Activated B cell treated with CpG ODN at 0.5 μM for 24 hours (primary cell): ENCODE data around the gene CBX2. TPM values are rescaled to one million over a fixed set of nuclear protein-coding genes. Genes with fewer than 3 reads are reported as not detected.

Experiments used
- ATAC-seq: fragments of 200-7000 bp; cut with Tn5 transposase; one replicate; pipeline ENCODE4 v1.10.0; 2021; ENCODE audit warnings: low read depth, mild to moderate bottlenecking, moderate library complexity
- CTCF ChIA-PET: fragments of 350-600 bp; sonication (Branson Sonifier 250); formaldehyde crosslinking; loops from one replicate; lab custom pipeline; 2021; ENCODE audit warnings: antibody characterized with exemption; lab: Charles Lee
- POLR2A ChIA-PET: fragments of 350-600 bp; sonication (Branson Sonifier 250); formaldehyde crosslinking; loops from one replicate; lab custom pipeline; 2021; ENCODE audit warnings: antibody characterized with exemption; lab: Charles Lee
- DNase-seq: peaks from one replicate; pipeline ENCODE4 v3.0.0; 2022
- H3K27ac Mint-ChIP-seq: one replicate; pipeline ENCODE4 v1.8.0; 2020; ENCODE audit warnings: mixed read lengths
- H3K27me3 Mint-ChIP-seq: one replicate; pipeline ENCODE4 v1.8.0; 2021; ENCODE audit warnings: mixed read lengths
- H3K36me3 Mint-ChIP-seq: one replicate; pipeline ENCODE4 v1.8.0; 2021; ENCODE audit warnings: low read depth, mixed read lengths
- H3K4me1 Mint-ChIP-seq: one replicate; pipeline ENCODE4 v1.8.0; 2021; ENCODE audit warnings: mixed read lengths
- H3K4me3 Mint-ChIP-seq: one replicate; pipeline ENCODE4 v1.8.0; 2020; ENCODE audit warnings: mild to moderate bottlenecking, mixed read lengths
- H3K9me3 Mint-ChIP-seq: one replicate; pipeline ENCODE4 v1.8.0; 2020; ENCODE audit warnings: mixed read lengths
- CTCF ChIP-seq: fragments of 200-600 bp; IDR thresholded peaks from one replicate; pipeline ENCODE4 v1.8.0; 2022; ENCODE audit warnings: antibody characterized with exemption, mild to moderate bottlenecking
- intact Hi-C: fragments of 100-400 bp; cut with micrococcal nuclease; formaldehyde crosslinking; loops from one replicate; pipeline ENCODE4 v1.15.1; 2024
- total RNA-seq: library from RNA; stranded (reverse); gene quantifications from 2 replicates; pipeline ENCODE4 v1.2.3, GENCODE V29; 2022

The CBX2 gene
- total RNA-seq, 1 donor from 2014 or later = 0.67 TPM

- H3K27me3 Mint-ChIP-seq = peaks cover 12% of the 10 kb centered on the region
- H3K36me3 Mint-ChIP-seq = no peaks in the 10 kb centered on the region
- H3K4me1 Mint-ChIP-seq = peaks cover 31% of the 10 kb centered on the region
- intact Hi-C loops = no loop called here
- H3K9me3 Mint-ChIP-seq = no peaks in the 10 kb centered on the region
- ATAC-seq = no peak
- ChIA-PET POLR2A (interaction anchor here (0.7 kb wide), 1 partner anchor 12 kb away, joined by 4 read pairs; no protein-coding TSS in a partner anchor), CTCF (no interaction called here)
- H3K4me3 Mint-ChIP-seq = no peak overlapping the region
- DNase-seq = no peak
- H3K27ac Mint-ChIP-seq = no peak overlapping the region
- TF ChIP-seq CTCF = no peak
These were observed 42.9 kb upstream of the CBX2 start for GRCh38 chr17:79735096-79735495.

GRCh38 chr17:79737046-79737921, 40.7 kb upstream of the CBX2 start:
- H3K27me3 Mint-ChIP-seq = peaks cover 17% of the 10 kb centered on the region
- POLR2A ChIA-PET = no interaction called here
- H3K4me3 Mint-ChIP-seq = no peak overlapping the region
- no peak for ATAC-seq
- intact Hi-C loops = no loop called here
- no peak overlapping the region for H3K27ac Mint-ChIP-seq
- peaks cover 20% of the 10 kb centered on the region for H3K4me1 Mint-ChIP-seq
- TF ChIP-seq CTCF = no peak
- no peaks in the 10 kb centered on the region for H3K36me3 Mint-ChIP-seq
- DNase-seq = no peak
- CTCF ChIA-PET = no interaction called here
- H3K9me3 Mint-ChIP-seq = no peaks in the 10 kb centered on the region

GRCh38 chr17:79737922-79738578, 39.9 kb upstream of the CBX2 start:
- ChIA-PET POLR2A (no interaction called here), CTCF (no interaction called here)
- Mint-ChIP-seq H3K4me3 (no peak overlapping the region), H3K27ac (no peak overlapping the region), H3K27me3 (peaks cover 17% of the 10 kb centered on the region), H3K36me3 (no peaks in the 10 kb centered on the region), H3K9me3 (no peaks in the 10 kb centered on the region), H3K4me1 (peaks cover 12% of the 10 kb centered on the region)
- ATAC-seq (no peak), DNase-seq (no peak)
- intact Hi-C loops = no loop called here
- no peak for TF ChIP-seq CTCF

- Mint-ChIP-seq H3K9me3 (no peaks in the 10 kb centered on the region), H3K27ac (no peak overlapping the region), H3K36me3 (no peaks in the 10 kb centered on the region), H3K4me1 (peaks cover 7% of the 10 kb centered on the region), H3K4me3 (no peak overlapping the region), H3K27me3 (peaks cover 19% of the 10 kb centered on the region)
- TF ChIP-seq CTCF = no peak
- no peak for ATAC-seq
- ChIA-PET POLR2A (no interaction called here), CTCF (no interaction called here)
- no peak for DNase-seq
- intact Hi-C loops = no loop called here
These were observed 39.3 kb upstream of the CBX2 start for GRCh38 chr17:79738643-79739042.
